Measurements from ENCODE around the gene ITGA6. TPM values are rescaled to one million over a fixed set of nuclear protein-coding genes. Genes with fewer than 3 reads are reported as not detected.

The ITGA6 gene
- polyA plus RNA-seq, 1 donor from 2014 or later, result 14.4 TPM

- TF ChIP-seq REST (IDR thresholded peaks at IDR 0.05; ENCODE audit: borderline replicate concordance), result no peak
Observed at GRCh38 chr2:172446474-172447063, 19.2 kb downstream of the ITGA6 start (continued).

GRCh38 chr2:172447811-172448493, 20.6 kb downstream of the ITGA6 start:
- Histone ChIP-seq H2AFZ (ENCODE audit: low read depth, low read length) (no peak overlapping the region), H3K27me3 (ENCODE audit: insufficient read depth, low read depth, low read length) (no peaks in the 10 kb centered on the region), H3K9me2 (ENCODE audit: insufficient read depth, low read length) (no peaks in the 10 kb centered on the region), H3K36me3 (ENCODE audit: insufficient read depth, low read length) (no peaks in the 10 kb centered on the region), H3K9ac (ENCODE audit: low read length) (no peak overlapping the region), H3F3A (ENCODE audit: insufficient read depth, low read length, poor library complexity, severe bottlenecking) (no peaks in the 10 kb centered on the region), H3K27ac (ENCODE audit: low read length) (no peak overlapping the region), H3K4me2 (ENCODE audit: low read length) (no peak overlapping the region), H3K4me3 (ENCODE audit: low read length) (no peak overlapping the region), H4K20me1 (ENCODE audit: insufficient read depth) (no peaks in the 10 kb centered on the region), H3K79me2 (replicated peaks; ENCODE audit: insufficient read depth, low read length) (no peaks in the 10 kb centered on the region), H3K9me3 (ENCODE audit: low read length) (no peaks in the 10 kb centered on the region)
- no peak for TF ChIP-seq REST (IDR thresholded peaks at IDR 0.05; ENCODE audit: borderline replicate concordance)
- TF ChIP-seq TAF1 (IDR thresholded peaks at IDR 0.05; ENCODE audit: low read depth), result no peak

GRCh38 chr2:172448544-172449267, 21.3 kb downstream of the ITGA6 start:
- Histone ChIP-seq H3K9ac (ENCODE audit: low read length) (no peak overlapping the region), H3K27ac (ENCODE audit: low read length) (no peak overlapping the region), H2AFZ (ENCODE audit: low read depth, low read length) (no peak overlapping the region), H4K20me1 (ENCODE audit: insufficient read depth) (no peaks in the 10 kb centered on the region), H3K36me3 (ENCODE audit: insufficient read depth, low read length) (no peaks in the 10 kb centered on the region), H3K4me3 (ENCODE audit: low read length) (no peak overlapping the region), H3K79me2 (replicated peaks; ENCODE audit: insufficient read depth, low read length) (no peaks in the 10 kb centered on the region), H3K27me3 (ENCODE audit: insufficient read depth, low read depth, low read length) (no peaks in the 10 kb centered on the region), H3K9me3 (ENCODE audit: low read length) (no peaks in the 10 kb centered on the region), H3K4me2 (ENCODE audit: low read length) (no peak overlapping the region), H3F3A (ENCODE audit: insufficient read depth, low read length, poor library complexity, severe bottlenecking) (no peaks in the 10 kb centered on the region), H3K9me2 (ENCODE audit: insufficient read depth, low read length) (no peaks in the 10 kb centered on the region)
- TF ChIP-seq REST (IDR thresholded peaks at IDR 0.05; ENCODE audit: borderline replicate concordance) (no peak), SMC3 (conservative IDR thresholded peaks at IDR 0.05; ENCODE audit: poor library complexity) (no peak), TAF1 (IDR thresholded peaks at IDR 0.05; ENCODE audit: low read depth) (no peak), CTCF (IDR thresholded peaks at IDR 0.05; ENCODE audit: poor library complexity, severe bottlenecking) (no peak), EZH2 (IDR thresholded peaks at IDR 0.05; ENCODE audit: borderline replicate concordance, insufficient read depth, low read length, poor library complexity, severe bottlenecking) (no peak), RAD21 (conservative IDR thresholded peaks at IDR 0.05) (no peak), POLR2AphosphoS5 (IDR thresholded peaks at IDR 0.05) (no peak), EP300 (conservative IDR thresholded peaks at IDR 0.05; ENCODE audit: poor library complexity, severe bottlenecking) (no peak), MXI1 (conservative IDR thresholded peaks at IDR 0.05; ENCODE audit: poor library complexity, severe bottlenecking) (no peak)

All from neural cell (in vitro differentiated cells).